Parathyroid adenoma (tissue), 2 donors: ENCODE results near the gene UBXN11.
"Not testable (repeated sequence)": the region's sequence is repeated elsewhere in the genome, so short reads cannot be mapped to it uniquely, and the experiment has no call there.

Source experiments
- H2AFZ ChIP-seq: fragments of 300-600 bp; sonication (generic); one replicate; pipeline ENCODE4 v1.7.0; 2017; ENCODE audit warnings: antibody characterized with exemption, mild to moderate bottlenecking
- H3K27ac ChIP-seq: fragments of 300-600 bp; sonication (generic); one replicate; pipeline ENCODE4 v1.7.0; 2017
- H3K27me3 ChIP-seq: fragments of 300-600 bp; sonication (generic); one replicate; pipeline ENCODE4 v1.7.0; 2017; ENCODE audit warnings: low read length; ENCODE audit not compliant: control insufficient read depth, insufficient read depth
- H3K36me3 ChIP-seq: fragments of 300-600 bp; sonication (generic); one replicate; pipeline ENCODE4 v1.7.0; 2017; ENCODE audit warnings: low read length; ENCODE audit not compliant: control insufficient read depth, insufficient read depth
- H3K4me1 ChIP-seq: fragments of 300-600 bp; sonication (generic); one replicate; pipeline ENCODE4 v1.7.0; 2017; ENCODE audit warnings: control low read depth
- H3K4me2 ChIP-seq: fragments of 300-600 bp; sonication (generic); one replicate; pipeline ENCODE4 v1.7.0; 2017; ENCODE audit warnings: low read length
- H3K4me3 ChIP-seq: fragments of 300-600 bp; sonication (generic); one replicate; pipeline ENCODE4 v1.7.0; 2017; ENCODE audit warnings: low read depth, low read length
- H3K79me2 ChIP-seq: fragments of 300-600 bp; sonication (generic); one replicate; pipeline ENCODE4 v1.7.0; 2017; ENCODE audit warnings: control low read depth
- H3K9ac ChIP-seq: fragments of 300-600 bp; sonication (generic); one replicate; pipeline ENCODE4 v1.7.0; 2017; ENCODE audit warnings: mild to moderate bottlenecking
- H3K9me3 ChIP-seq: fragments of 300-600 bp; sonication (generic); one replicate; pipeline ENCODE4 v1.7.0; 2017; ENCODE audit warnings: low read length; ENCODE audit not compliant: control insufficient read depth
- CTCF ChIP-seq: fragments of 300-600 bp; sonication (generic); IDR thresholded peaks from one replicate; pipeline ENCODE4 v1.7.0; 2017; ENCODE audit warnings: antibody characterized with exemption, mild to moderate bottlenecking
- donor health status: primary hyperparathyroidism.

UBXN11 gene

GRCh38 chr1:26317146-26317545, 10.7 kb upstream of the UBXN11 start:
- Histone ChIP-seq H2AFZ (no peak overlapping the region), H3K4me2 (no peak overlapping the region), H3K4me3 (no peak overlapping the region), H3K79me2 (no peaks in the 10 kb centered on the region), H3K4me1 (no peaks in the 10 kb centered on the region), H3K9me3 (no peaks in the 10 kb centered on the region), H3K27me3 (no peaks in the 10 kb centered on the region), H3K36me3 (no peaks in the 10 kb centered on the region), H3K27ac (no peak overlapping the region), H3K9ac (no peak overlapping the region)
- TF ChIP-seq CTCF = no peak

GRCh38 chr1:26315874-26316850, 9.7 kb upstream of the UBXN11 start:
- no peaks in the 10 kb centered on the region for H3K36me3 ChIP-seq
- no peak for TF ChIP-seq CTCF
- no peak overlapping the region for H3K27ac ChIP-seq
- no peaks in the 10 kb centered on the region for H3K27me3 ChIP-seq
- no peaks in the 10 kb centered on the region for H3K79me2 ChIP-seq
- H3K4me3 ChIP-seq = no peak overlapping the region
- H3K4me1 ChIP-seq = no peaks in the 10 kb centered on the region
- H2AFZ ChIP-seq = no peak overlapping the region
- H3K4me2 ChIP-seq = no peak overlapping the region
- no peaks in the 10 kb centered on the region for H3K9me3 ChIP-seq
- no peak overlapping the region for H3K9ac ChIP-seq

DNA sequence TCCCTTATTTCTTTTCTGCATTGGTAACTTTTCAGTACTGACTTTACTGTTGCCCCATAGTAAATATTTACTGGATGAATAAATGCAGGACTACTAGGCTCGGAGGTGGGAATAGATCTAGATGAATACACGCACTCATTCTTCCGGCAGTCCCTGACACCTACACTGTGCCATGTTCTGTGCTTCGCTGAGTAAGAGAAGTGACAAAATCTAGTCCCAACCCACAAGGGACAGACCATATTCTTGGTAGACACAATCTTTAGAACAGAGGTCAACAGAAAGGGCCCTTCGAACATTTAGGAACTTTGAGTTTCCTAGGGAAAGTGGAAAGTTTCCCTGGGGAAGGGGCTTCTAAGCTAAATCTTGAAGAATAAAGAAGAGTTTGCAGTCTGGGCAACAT, 8.1 kb upstream of the UBXN11 start:
- no peak for TF ChIP-seq CTCF
- no peaks in the 10 kb centered on the region for H3K9me3 ChIP-seq
- no peak overlapping the region for H2AFZ ChIP-seq
- H3K27me3 ChIP-seq = no peaks in the 10 kb centered on the region
- H3K9ac ChIP-seq = no peak overlapping the region
- no peak overlapping the region for H3K4me3 ChIP-seq
- no peaks in the 10 kb centered on the region for H3K79me2 ChIP-seq
- H3K27ac ChIP-seq = no peak overlapping the region
- no peaks in the 10 kb centered on the region for H3K4me1 ChIP-seq
- no peaks in the 10 kb centered on the region for H3K36me3 ChIP-seq
- no peak overlapping the region for H3K4me2 ChIP-seq

GRCh38 chr1:26307966-26308899, 1.8 kb upstream of the UBXN11 start:
- H3K9ac ChIP-seq, H3K4me1 ChIP-seq, H3K36me3 ChIP-seq, H3K27ac ChIP-seq, H2AFZ ChIP-seq, H3K79me2 ChIP-seq, H3K4me2 ChIP-seq, H3K27me3 ChIP-seq, H3K4me3 ChIP-seq, H3K9me3 ChIP-seq: not testable (repeated sequence)

DNA sequence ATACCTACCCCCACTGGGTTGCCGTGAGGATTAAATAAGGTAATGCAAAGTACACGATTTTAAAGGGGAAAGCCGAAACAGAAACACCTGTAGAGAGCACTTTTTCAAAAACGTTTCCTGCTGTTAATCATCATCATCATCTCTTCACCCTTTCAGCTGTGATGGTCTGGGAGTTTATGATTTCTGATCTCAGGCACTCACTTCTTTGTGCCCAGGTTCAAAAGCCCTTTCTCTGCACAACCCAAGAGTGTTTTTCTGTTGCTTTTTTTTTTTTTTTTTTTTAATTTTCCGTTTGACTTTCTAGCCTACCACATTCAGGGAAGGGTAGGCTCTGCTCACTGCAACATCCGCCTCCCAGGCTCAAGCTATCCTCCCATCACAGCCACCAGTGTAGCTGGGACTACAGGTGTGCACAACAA, 936 bp upstream of the UBXN11 start:
- Histone ChIP-seq H3K27me3 (no peaks in the 10 kb centered on the region), H2AFZ (peak overlapping the region; percentile 90), H3K79me2 (no peaks in the 10 kb centered on the region), H3K4me1 (peaks cover 3% of the 10 kb centered on the region), H3K4me3 (peak overlapping the region; percentile 59), H3K27ac (no peak overlapping the region), H3K9me3 (no peaks in the 10 kb centered on the region), H3K4me2 (peak overlapping the region; percentile 76), H3K9ac (no peak overlapping the region), H3K36me3 (no peaks in the 10 kb centered on the region)
- no peak for TF ChIP-seq CTCF
